Measurements from ENCODE around the gene GORASP2.

DNA sequence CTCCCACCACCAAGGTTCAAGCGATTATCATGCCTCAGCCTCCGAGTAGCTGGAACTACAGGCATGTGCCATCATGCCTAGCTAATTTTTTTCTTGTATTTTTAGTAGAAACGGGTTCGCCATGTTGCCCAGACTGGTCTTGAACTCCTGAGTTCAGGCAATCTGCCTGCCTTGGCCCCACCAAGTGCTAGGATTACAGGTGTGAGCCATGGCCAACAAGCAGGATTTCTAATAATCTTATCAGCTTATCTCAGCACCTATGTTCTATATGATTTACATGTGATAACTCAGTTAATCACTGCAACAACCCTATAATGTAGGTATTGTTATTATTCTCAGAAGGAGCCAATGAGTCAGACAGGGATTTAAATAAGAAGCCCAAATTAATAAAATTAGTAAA lies 80.3 kb downstream of the GORASP2 start:
- no peak for TF ChIP-seq CTCF (conservative IDR thresholded peaks at IDR 0.05; ENCODE audit: low read depth in 2 of 2)
- TF ChIP-seq POLR2AphosphoS5 (IDR thresholded peaks at IDR 0.05; ENCODE audit: low read depth): no peak
- TF ChIP-seq JUNB (IDR thresholded peaks at IDR 0.05; ENCODE audit: unreplicated experiment): no peak
- TF ChIP-seq, protein P1, sequence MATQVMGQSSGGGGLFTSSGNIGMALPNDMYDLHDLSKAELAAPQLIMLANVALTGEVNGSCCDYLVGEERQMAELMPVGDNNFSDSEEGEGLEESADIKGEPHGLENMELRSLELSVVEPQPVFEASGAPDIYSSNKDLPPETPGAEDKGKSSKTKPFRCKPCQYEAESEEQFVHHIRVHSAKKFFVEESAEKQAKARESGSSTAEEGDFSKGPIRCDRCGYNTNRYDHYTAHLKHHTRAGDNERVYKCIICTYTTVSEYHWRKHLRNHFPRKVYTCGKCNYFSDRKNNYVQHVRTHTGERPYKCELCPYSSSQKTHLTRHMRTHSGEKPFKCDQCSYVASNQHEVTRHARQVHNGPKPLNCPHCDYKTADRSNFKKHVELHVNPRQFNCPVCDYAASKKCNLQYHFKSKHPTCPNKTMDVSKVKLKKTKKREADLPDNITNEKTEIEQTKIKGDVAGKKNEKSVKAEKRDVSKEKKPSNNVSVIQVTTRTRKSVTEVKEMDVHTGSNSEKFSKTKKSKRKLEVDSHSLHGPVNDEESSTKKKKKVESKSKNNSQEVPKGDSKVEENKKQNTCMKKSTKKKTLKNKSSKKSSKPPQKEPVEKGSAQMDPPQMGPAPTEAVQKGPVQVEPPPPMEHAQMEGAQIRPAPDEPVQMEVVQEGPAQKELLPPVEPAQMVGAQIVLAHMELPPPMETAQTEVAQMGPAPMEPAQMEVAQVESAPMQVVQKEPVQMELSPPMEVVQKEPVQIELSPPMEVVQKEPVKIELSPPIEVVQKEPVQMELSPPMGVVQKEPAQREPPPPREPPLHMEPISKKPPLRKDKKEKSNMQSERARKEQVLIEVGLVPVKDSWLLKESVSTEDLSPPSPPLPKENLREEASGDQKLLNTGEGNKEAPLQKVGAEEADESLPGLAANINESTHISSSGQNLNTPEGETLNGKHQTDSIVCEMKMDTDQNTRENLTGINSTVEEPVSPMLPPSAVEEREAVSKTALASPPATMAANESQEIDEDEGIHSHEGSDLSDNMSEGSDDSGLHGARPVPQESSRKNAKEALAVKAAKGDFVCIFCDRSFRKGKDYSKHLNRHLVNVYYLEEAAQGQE (IDR thresholded peaks at IDR 0.05; ENCODE audit: unreplicated experiment): no peak
- no peak for TF ChIP-seq CREB1 (CRISPR knock-in tag; IDR thresholded peaks at IDR 0.05; ENCODE audit: low read depth)
- TF ChIP-seq EZH2phosphoT487 (IDR thresholded peaks at IDR 0.05; ENCODE audit: unreplicated experiment): no peak
- TF ChIP-seq EZH2 (IDR thresholded peaks at IDR 0.05; ENCODE audit: low read depth, unreplicated experiment): no peak
- no peak for TF ChIP-seq ZNF114 (CRISPR knock-in tag; IDR thresholded peaks at IDR 0.05)
- TF ChIP-seq STAT1 (IDR thresholded peaks at IDR 0.05; ENCODE audit: unreplicated experiment): no peak
- TF ChIP-seq ZNF462 (CRISPR knock-in tag; IDR thresholded peaks at IDR 0.05): no peak
- TF ChIP-seq, protein P2, sequence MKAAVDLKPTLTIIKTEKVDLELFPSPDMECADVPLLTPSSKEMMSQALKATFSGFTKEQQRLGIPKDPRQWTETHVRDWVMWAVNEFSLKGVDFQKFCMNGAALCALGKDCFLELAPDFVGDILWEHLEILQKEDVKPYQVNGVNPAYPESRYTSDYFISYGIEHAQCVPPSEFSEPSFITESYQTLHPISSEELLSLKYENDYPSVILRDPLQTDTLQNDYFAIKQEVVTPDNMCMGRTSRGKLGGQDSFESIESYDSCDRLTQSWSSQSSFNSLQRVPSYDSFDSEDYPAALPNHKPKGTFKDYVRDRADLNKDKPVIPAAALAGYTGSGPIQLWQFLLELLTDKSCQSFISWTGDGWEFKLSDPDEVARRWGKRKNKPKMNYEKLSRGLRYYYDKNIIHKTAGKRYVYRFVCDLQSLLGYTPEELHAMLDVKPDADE (IDR thresholded peaks at IDR 0.05): no peak
- TF ChIP-seq ZNF331 (CRISPR knock-in tag; IDR thresholded peaks at IDR 0.05; ENCODE audit: low read depth): no peak
